Osteocyte (in vitro differentiated cells): ENCODE measurements around the gene DDX10. TPM values are rescaled to one million over a fixed set of nuclear protein-coding genes. Genes with fewer than 3 reads are reported as not detected.

Experiments used
- DNase-seq: peaks from one replicate; pipeline ENCODE4 v3.0.0; 2021; ENCODE audit warnings: mixed read lengths; ENCODE audit not compliant: unreplicated experiment; ENCODE audit errors: extremely low spot score
- H3K27ac Mint-ChIP-seq: one replicate; pipeline ENCODE4 v1.8.0; 2021; ENCODE audit warnings: mild to moderate bottlenecking, mixed read lengths; ENCODE audit not compliant: unreplicated experiment
- H3K27me3 Mint-ChIP-seq: one replicate; pipeline ENCODE4 v1.8.0; 2021; ENCODE audit warnings: mixed read lengths; ENCODE audit not compliant: unreplicated experiment
- H3K36me3 Mint-ChIP-seq: one replicate; pipeline ENCODE4 v1.8.0; 2021; ENCODE audit warnings: mixed read lengths; ENCODE audit not compliant: unreplicated experiment
- H3K4me1 Mint-ChIP-seq: one replicate; pipeline ENCODE4 v1.8.0; 2021; ENCODE audit warnings: mixed read lengths; ENCODE audit not compliant: unreplicated experiment
- H3K4me3 Mint-ChIP-seq: one replicate; pipeline ENCODE4 v1.8.0; 2021; ENCODE audit warnings: mild to moderate bottlenecking, moderate library complexity, mixed read lengths; ENCODE audit not compliant: unreplicated experiment
- H3K9me3 Mint-ChIP-seq: one replicate; pipeline ENCODE4 v1.8.0; 2021; ENCODE audit warnings: mixed read lengths; ENCODE audit not compliant: unreplicated experiment
- CTCF ChIP-seq: fragments of 200-600 bp; sonication (generic); IDR thresholded peaks from 2 replicates; pipeline ENCODE4 v1.5.0; 2021; ENCODE audit warnings: antibody characterized with exemption, mild to moderate bottlenecking, moderate library complexity
- total RNA-seq: library from RNA; stranded (reverse); gene quantifications from 2 replicates; pipeline ENCODE4 v1.2.1, GENCODE V29; 2021

Gene DDX10
- total RNA-seq, 1 donor from 2014 or later, result 34.6 TPM

- H3K36me3 Mint-ChIP-seq, result peaks cover 3% of the 10 kb centered on the region
- peaks cover 57% of the 10 kb centered on the region for H3K4me1 Mint-ChIP-seq
- H3K4me3 Mint-ChIP-seq, result no peak overlapping the region
- no peaks in the 10 kb centered on the region for H3K9me3 Mint-ChIP-seq
- no peak for TF ChIP-seq CTCF
- H3K27me3 Mint-ChIP-seq, result no peaks in the 10 kb centered on the region
- no peak for DNase-seq
- H3K27ac Mint-ChIP-seq, result no peak overlapping the region
Measured at GRCh38 chr11:108669711-108670110, 4.8 kb downstream of the DDX10 start.

GRCh38 chr11:108670451-108670850 is 5.6 kb downstream of the DDX10 start:
- Mint-ChIP-seq H3K36me3 (peaks cover 6% of the 10 kb centered on the region), H3K9me3 (no peaks in the 10 kb centered on the region), H3K27me3 (no peaks in the 10 kb centered on the region), H3K27ac (peak overlapping the region; percentile 3), H3K4me3 (no peak overlapping the region), H3K4me1 (peaks cover 54% of the 10 kb centered on the region)
- no peak for TF ChIP-seq CTCF
- no peak for DNase-seq

GRCh38 chr11:108672113-108672512 is 7.2 kb downstream of the DDX10 start:
- Mint-ChIP-seq H3K27me3 (no peaks in the 10 kb centered on the region), H3K4me3 (peak overlapping the region; percentile 22), H3K36me3 (peaks cover 12% of the 10 kb centered on the region), H3K27ac (peak overlapping the region; percentile 50), H3K9me3 (no peaks in the 10 kb centered on the region), H3K4me1 (peaks cover 39% of the 10 kb centered on the region)
- DNase-seq, result no peak
- TF ChIP-seq CTCF, result no peak

GRCh38 chr11:108672786-108673185 is 7.9 kb downstream of the DDX10 start:
- H3K4me3 Mint-ChIP-seq, result no peak overlapping the region
- peaks cover 16% of the 10 kb centered on the region for H3K36me3 Mint-ChIP-seq

GRCh38 chr11:108679045-108679444 is 14.2 kb downstream of the DDX10 start:
- no peak overlapping the region for H3K27ac Mint-ChIP-seq
- no peaks in the 10 kb centered on the region for H3K27me3 Mint-ChIP-seq
- H3K36me3 Mint-ChIP-seq, result peaks cover 36% of the 10 kb centered on the region
- no peak overlapping the region for H3K4me3 Mint-ChIP-seq
- TF ChIP-seq CTCF, result no peak
- peaks cover 37% of the 10 kb centered on the region for H3K4me1 Mint-ChIP-seq
- DNase-seq, result no peak
- H3K9me3 Mint-ChIP-seq, result no peaks in the 10 kb centered on the region

More at GRCh38 chr11:108672786-108673185, 7.9 kb downstream of the DDX10 start:
- peak overlapping the region; percentile 50 for H3K27ac Mint-ChIP-seq
- TF ChIP-seq CTCF, result no peak
- H3K9me3 Mint-ChIP-seq, result no peaks in the 10 kb centered on the region
- DNase-seq, result no peak
- H3K27me3 Mint-ChIP-seq, result no peaks in the 10 kb centered on the region
- peaks cover 35% of the 10 kb centered on the region for H3K4me1 Mint-ChIP-seq
